Retinal pigment epithelial cell (primary cell): ENCODE data around the gene BTBD10.

Experiments
- DNase-seq: peaks from one replicate; pipeline ENCODE4 v3.0.0-alpha.2; 2010; ENCODE audit warnings: low read depth
- H3K4me3 ChIP-seq: 2 replicates; pipeline ENCODE4 v1.5.1; 2011; ENCODE audit warnings: mild to moderate bottlenecking, low read length, control low read depth, moderate library complexity
- TF ChIP-seq, protein P1 (sequence below): conservative IDR thresholded peaks from 2 replicates; pipeline ENCODE4 v1.5.1; 2011; ENCODE audit warnings: low read depth, low read length, control low read depth, inconsistent platforms

Gene BTBD10

DNA sequence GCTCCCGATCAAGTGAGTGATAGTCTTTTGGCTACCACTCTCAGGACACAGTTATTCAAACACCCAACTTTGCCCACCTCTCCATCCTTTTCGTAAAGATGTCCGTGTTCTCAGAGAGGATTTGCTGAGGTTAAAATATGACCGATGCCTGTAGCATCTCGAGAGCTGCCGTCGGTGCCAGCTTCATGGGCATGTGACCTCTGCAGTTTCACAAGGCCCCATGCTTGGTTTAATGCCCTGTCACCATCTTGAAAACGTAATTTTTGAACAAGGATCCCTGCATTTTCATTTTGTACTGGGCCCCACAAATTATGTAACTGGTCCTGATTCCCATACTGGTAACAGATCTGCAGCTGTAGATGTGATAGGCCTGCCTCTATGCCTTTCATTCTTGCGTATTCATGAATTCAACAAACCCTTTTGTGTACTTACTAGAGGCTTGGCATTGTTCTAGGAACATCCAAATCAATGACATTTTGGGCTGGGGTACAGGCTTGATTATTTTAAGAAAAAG is 100.4 kb downstream of the BTBD10 start:
- TF ChIP-seq, protein P1, sequence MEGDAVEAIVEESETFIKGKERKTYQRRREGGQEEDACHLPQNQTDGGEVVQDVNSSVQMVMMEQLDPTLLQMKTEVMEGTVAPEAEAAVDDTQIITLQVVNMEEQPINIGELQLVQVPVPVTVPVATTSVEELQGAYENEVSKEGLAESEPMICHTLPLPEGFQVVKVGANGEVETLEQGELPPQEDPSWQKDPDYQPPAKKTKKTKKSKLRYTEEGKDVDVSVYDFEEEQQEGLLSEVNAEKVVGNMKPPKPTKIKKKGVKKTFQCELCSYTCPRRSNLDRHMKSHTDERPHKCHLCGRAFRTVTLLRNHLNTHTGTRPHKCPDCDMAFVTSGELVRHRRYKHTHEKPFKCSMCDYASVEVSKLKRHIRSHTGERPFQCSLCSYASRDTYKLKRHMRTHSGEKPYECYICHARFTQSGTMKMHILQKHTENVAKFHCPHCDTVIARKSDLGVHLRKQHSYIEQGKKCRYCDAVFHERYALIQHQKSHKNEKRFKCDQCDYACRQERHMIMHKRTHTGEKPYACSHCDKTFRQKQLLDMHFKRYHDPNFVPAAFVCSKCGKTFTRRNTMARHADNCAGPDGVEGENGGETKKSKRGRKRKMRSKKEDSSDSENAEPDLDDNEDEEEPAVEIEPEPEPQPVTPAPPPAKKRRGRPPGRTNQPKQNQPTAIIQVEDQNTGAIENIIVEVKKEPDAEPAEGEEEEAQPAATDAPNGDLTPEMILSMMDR: no peak

DNA sequence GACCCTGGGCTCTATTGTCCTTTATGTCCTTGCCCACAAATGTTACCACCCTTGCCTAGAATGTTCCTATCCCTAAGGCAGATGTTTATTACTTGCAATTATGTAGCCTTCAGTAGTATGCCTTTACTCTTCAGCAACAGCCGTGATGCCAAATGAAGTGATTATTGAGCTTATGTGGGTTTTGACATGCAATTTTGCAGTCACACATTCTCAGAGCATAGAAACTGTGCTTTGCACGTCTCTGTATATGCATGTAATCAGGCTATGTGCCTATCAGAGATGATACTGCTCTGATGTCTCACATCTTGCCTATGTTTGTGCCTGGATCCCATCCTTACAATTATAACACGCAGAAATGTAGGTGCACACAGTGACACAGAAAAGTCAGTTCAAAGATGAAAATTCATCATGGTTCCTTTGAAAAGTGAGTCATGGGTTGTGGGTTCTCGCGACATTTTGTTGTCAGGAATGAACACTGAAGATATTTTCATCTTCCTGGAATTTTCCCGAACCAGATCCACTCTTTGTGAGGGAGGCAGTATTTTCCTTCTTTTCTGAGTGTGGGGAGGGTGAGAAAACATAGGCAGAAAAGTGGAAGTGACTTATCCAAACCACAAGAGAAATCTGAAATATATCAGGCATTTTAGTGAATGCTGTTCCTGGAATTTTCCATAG is 104.3 kb downstream of the BTBD10 start:
- TF ChIP-seq, protein P1: no peak
- H3K4me3 ChIP-seq: no peak overlapping the region
- DNase-seq: no peak

More for the DNA sequence above, 100.4 kb downstream of the BTBD10 start:
- DNase-seq: no peak
- H3K4me3 ChIP-seq: no peak overlapping the region

DNA sequence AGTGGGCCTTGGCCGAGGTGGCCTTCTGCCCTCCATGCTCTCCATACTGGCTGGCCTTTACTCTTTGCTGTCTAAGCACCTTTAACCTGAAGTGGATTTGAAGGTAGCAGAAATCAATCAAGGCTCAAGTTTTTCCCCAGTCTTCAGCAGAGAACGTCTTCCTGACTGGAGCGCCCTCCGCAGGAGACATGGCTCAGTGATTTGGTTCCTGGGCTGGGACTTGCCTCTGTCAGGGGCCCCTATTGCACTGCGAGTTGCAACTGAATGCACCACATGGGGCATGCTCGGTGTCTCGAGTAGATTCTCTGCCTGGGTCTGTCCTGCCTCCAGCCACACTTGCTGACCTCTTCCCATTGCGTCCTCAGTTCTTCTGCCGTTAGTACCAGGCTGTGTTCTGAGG is 105.8 kb downstream of the BTBD10 start:
- no peak for DNase-seq
- TF ChIP-seq, protein P1: peak; percentile 4

GRCh38 chr11:13355191-13355590 is 107.8 kb downstream of the BTBD10 start:
- no peak overlapping the region for H3K4me3 ChIP-seq
- TF ChIP-seq, protein P1: no peak
- no peak for DNase-seq

More for the DNA sequence above, 105.8 kb downstream of the BTBD10 start:
- no peak overlapping the region for H3K4me3 ChIP-seq

- TF ChIP-seq, protein P1: peak; percentile 43
- DNase-seq: no peak
- H3K4me3 ChIP-seq: no peak overlapping the region
These were observed 108.7 kb downstream of the BTBD10 start for GRCh38 chr11:13354335-13354734.

DNA sequence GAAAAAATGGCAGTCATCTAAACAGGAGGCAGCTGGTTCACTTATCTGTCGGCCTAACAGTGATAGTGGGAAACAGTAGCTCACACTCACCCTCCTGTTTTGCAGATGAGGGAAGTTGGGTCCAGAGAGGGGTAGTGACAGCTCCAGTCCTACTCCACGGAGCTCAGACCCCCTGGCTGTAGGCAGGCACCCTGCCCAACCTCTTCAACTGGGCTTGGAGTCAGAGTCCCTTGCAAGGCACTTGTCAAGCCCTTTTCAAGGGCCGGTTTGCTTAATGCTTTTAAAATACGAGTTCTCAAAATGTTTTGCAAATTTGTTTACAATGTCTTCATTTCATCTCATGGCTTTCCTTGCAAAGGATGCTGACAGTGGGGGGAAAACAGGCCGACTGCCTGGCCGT is 110.3 kb downstream of the BTBD10 start:
- no peak for DNase-seq
- no peak overlapping the region for H3K4me3 ChIP-seq
- TF ChIP-seq, protein P1: no peak

DNA sequence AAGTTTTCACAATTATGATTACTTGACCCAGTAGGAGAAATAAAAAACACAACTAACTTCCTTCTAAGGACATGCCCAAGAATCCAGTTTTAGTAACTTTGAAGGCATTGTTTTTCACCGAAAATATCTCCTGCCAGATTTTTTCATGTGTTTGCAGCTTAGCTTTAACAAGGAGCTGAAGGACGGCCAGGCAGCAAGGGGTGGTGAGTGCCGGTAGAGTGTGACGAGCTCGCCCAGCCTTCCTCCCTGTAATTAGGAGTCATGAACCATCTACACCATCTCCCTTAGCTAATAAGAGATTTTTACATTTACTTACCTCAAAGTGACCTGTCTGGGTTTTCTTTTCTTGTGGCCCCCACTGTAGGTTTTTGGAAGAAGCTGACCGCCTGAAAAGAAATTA is 113.4 kb downstream of the BTBD10 start:
- H3K4me3 ChIP-seq: no peak overlapping the region
- DNase-seq: no peak
- TF ChIP-seq, protein P1: no peak
